ENCODE results near the gene ADO.

ADO gene

DNA sequence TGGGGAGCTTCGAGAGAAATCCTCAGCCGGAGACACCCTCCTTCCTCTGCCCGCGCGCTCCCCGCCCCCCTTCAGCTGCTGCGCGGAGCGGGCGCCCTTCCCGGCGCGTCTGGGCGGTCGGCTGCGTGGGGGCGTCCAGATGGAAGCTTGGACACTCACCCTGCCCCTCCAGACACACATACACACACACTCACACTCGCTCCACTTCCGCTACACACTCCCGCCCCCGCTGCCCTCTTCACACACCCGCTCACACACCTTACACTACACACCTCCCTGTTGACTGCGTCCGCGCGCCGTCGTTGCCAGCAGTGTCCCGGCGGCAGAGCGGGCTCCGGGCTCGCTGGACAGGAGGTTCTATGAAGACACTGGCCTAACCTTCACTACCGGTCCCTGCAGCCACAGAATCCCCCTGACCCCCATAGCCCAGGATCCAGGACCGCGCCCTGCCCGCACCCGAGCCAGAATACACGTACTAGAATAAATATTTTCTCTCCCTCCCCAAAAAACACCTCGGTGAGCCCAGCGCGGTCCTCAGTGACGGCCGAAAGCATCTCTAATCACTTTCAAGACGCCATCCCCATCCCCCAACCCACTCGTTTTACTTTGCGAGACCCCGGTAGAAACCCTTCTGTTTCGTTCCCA is 12.7 kb downstream of the ADO start:
- peak; percentile 44 to 47 for DNase-seq (ENCODE audit: extremely low read depth in 1 of 2, low read depth in 1 of 2)

DNA sequence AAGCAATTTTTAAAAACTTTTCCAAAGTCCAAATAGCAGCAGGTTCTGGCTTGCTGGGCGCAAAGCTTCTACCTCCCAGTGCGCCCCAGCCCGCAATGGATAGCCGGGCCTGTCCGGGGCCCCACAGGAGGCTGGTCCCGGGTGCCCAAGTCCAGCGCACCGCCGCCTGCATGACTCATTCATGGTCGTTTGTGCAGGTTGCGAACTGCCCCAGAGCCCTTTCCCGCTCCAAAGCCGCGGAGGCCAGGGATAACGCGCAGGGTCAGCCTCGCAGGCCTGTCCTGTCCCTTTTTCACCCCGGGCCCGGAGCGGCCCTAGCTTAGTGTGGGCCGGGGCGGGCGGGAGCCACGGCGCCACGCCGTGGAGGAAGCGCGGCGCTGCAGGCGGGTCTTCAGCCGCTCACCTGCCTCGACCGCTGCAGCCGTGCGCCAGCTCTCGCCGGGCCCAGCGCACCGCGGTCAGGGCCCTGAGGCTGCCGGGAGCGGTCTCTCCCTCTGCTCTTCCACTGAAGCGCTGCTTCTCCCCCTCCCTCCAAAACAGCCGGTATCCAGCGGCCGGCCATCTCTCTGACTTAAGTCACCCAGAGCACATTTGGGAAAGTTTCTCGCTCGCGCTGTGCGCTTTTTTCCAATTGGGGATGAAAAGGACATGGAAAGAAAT is 13.4 kb downstream of the ADO start:
- DNase-seq (ENCODE audit: extremely low read depth in 1 of 2, low read depth in 1 of 2) = peak; percentile 47 to 60

DNA sequence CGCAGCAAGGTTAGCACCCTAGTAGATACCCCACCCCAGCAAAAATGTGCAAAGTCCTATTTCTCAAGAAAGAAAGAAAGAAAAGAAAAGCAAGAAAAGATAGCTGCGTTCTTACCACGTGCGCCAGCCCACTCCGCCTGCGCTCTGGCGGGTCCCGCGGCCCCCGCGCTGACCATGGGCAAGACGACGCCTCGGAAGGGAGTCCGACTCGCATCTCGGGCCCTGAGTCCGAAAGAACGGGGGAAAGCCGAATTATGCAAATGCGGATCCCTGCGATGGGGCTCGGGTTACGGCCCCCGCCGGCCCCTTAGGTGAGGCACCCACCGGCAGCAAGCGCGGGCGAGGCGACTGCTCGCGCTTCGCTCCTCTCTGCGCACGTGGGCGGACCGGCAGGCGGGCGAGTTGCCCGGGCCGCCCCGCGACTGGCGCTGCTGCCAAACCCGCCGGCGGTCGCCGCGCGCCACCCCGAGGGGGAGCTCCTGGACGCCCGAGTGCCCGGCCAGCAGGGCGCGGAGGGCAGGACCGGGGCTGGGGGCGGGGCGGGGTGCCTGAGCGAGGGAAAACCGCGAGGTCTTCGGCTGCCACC is 14.0 kb downstream of the ADO start:
- DNase-seq (ENCODE audit: extremely low read depth in 1 of 2, low read depth in 1 of 2) = peak; percentile 46 to 47

DNA sequence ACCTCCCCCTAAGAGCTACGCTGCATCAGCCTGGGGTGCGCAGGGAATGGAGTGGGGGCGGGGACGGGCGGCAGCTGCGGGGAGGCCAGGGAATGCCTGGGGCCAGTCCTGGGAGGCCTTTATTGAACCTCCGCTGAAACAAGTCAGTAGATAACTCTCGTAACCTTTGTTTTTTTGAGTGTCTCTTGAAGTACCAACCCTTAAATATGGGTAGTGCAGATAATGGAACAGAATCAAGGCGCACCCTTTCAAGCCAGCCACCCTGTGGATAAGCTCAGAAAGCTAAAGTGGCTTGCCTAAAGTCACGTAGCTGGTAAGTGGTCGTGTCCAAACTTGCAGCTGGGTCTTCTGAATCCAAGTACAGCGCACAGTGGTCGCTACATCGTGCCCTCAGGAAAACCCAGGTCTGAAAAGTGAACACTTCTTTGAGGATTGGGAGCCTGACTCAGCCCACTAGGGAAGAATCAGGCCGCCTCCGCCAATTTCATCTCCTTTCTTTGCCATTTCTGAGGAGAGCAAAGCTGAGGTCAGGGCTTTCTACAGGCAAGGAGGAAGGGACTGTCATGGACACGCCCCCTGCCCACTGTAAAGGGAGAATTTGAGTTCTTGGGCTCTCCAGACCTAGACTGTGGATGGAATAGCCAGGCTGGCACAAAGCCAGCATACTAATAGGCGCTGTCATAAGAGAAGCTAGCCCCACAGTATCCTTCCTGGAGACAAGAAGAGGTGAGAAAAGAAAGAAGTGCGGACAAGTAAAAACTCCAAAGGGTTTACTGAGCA is 14.8 kb downstream of the ADO start:
- no peak for DNase-seq (ENCODE audit: extremely low read depth in 1 of 2, low read depth in 1 of 2)

DNA sequence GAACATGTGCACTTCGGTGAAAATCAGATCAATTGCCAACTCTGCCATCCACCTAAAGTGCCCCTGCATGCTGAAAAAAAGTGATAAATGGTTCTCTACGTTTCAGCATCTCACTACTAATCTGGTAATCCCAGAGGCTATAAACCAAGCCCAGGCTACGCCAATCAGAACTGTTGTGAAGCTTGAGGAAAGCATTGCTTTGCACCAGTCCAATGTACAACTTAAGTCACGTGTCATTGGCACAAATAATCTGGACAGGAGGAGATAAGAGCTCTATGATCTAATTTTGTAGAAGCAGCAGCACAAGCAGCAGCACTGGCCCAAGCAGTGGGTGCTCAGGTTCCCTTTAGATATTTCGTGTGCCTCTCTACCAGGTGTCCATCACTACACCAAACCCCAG is 16.1 kb downstream of the ADO start:
- DNase-seq (ENCODE audit: extremely low read depth in 1 of 2, low read depth in 1 of 2) = no peak

DNA sequence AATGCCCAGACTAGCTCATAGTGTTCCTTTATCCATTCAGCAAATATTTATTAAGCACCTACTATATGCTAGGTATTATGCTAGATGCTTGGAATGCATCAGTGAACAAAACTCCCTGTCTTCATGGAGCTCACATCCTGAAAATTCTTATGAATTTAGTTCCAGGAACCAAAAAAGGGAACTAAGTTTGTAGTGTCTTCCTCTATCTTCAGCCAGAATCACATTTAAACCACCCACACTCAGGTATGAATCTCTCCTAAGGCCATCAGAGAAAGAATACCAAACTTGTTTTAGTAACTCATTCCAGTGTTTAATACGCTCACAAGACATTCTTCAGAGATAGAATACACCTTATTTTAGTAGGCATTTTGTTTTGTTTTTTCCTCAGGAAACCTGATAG is 21.8 kb downstream of the ADO start:
- no peak for DNase-seq (ENCODE audit: extremely low read depth in 1 of 2, low read depth in 1 of 2)

DNA sequence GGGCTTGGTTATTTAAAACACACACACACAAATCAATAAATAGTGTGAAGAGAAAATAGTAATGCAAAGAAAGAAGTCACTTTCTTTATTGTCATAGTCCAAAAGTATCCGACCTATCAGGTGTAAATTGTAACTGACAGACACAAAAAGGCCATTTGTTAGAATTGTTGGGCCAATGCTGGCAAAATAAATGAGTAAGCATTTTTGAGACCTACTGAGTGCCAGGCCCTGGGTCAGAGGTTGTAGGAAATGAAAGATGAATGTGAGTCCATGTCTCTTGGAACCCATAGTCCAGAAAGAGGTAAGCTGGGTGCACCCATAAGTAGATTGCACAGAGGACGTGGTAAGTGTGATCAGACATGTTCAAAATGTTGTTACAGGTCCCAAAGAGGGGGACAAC is 25.1 kb downstream of the ADO start:
- DNase-seq (ENCODE audit: extremely low read depth in 1 of 2, low read depth in 1 of 2) = no peak

DNA sequence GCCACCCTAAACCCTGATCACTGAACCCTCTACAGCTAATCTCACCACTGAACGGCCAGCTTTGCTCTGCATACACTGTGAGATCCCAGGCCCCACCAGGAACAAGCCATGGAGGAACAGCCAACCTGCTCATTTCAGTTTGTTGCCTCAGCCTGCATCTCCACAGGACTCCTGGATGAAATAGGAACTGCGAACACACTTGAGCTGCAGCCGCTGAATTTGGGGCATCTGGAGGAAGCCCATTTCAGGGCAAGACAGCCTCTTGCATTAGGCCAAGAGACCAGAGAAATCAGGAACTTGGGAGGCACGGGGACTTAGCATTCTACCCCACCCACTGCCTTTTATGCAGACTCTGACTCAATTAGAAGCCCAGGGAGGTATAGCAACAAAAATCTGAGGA is 26.2 kb downstream of the ADO start:
- DNase-seq (ENCODE audit: extremely low read depth in 1 of 2, low read depth in 1 of 2) = no peak

- no peak for DNase-seq (ENCODE audit: extremely low read depth in 1 of 2, low read depth in 1 of 2)
Measured at GRCh38 chr10:62831346-62831745, 26.8 kb downstream of the ADO start.

- DNase-seq (ENCODE audit: extremely low read depth in 1 of 2, low read depth in 1 of 2) = no peak
Measured at GRCh38 chr10:62839590-62839989, 35.1 kb downstream of the ADO start.

DNA sequence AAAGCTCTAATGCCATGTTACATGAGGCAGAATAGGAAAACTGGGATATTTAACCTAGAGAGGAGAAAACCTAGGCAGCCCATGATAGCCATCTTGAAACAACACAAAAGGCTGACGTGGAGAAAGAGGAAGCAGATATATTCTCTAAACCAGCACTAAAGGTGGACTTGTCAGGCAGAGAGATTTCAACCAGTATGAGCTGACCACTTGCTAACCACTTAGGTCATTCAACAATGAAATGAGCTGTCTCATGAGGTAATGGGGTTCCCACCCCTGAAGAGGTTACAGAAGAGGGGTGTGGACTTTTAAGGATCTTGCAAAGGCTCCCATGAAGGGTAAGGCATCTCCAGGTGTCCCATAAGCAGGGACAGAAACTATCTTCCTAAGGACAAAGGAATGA is 38.5 kb downstream of the ADO start:
- DNase-seq (ENCODE audit: extremely low read depth in 1 of 2, low read depth in 1 of 2) = no peak

- DNase-seq (ENCODE audit: extremely low read depth in 1 of 2, low read depth in 1 of 2) = no peak
Measured at GRCh38 chr10:62843600-62843999, 39.1 kb downstream of the ADO start.

GRCh38 chr10:62844280-62845011 is 39.9 kb downstream of the ADO start:
- peak in 1 of 2 donors; percentile 30 for DNase-seq (ENCODE audit: extremely low read depth in 1 of 2, low read depth in 1 of 2)

GRCh38 chr10:62847433-62847832 is 42.9 kb downstream of the ADO start:
- DNase-seq (ENCODE audit: extremely low read depth in 1 of 2, low read depth in 1 of 2) = no peak

DNA sequence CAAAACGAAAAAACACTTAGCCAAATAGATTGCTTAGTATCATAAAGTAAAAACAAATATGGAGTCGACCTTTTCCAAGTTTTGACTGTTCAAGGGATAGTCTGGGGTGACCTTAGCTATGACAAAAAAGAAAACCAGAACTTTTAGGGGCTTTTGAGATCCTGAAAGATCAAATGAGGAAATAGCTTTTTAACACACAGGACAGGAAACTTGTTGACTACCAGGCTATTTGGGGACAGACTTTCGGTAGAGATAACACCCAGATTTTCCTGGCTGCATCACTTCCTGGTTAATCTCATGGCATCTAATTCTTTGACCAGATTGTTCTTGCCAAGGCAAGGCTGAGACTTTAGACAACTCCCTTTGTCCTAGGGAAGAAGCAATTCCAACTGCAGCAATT is 46.1 kb downstream of the ADO start:
- DNase-seq (ENCODE audit: extremely low read depth in 1 of 2, low read depth in 1 of 2) = no peak

DNA sequence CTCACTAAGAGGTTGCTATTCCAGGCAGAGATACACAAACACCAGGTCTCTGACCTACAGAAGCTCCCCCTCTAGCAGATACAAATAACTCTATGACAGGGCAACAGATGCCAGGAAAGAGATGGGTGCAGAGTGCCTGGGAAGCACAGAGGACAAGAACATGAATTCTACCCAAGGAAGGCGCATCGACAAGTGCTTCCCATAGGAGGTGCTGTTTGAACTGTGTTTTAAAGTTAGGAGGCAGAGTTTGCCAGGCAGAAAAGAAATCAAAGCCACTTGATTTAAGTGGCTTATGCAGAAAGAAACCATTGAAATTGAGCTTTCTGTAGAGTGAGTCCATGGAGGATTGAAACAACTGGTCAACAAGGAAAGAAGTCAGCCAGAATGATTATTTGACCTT is 46.9 kb downstream of the ADO start:
- DNase-seq (ENCODE audit: extremely low read depth in 1 of 2, low read depth in 1 of 2) = no peak

- peak; percentile 37 to 72 for DNase-seq (ENCODE audit: extremely low read depth in 1 of 2, low read depth in 1 of 2)
Measured at GRCh38 chr10:62852961-62853702, 48.6 kb downstream of the ADO start.

DNA sequence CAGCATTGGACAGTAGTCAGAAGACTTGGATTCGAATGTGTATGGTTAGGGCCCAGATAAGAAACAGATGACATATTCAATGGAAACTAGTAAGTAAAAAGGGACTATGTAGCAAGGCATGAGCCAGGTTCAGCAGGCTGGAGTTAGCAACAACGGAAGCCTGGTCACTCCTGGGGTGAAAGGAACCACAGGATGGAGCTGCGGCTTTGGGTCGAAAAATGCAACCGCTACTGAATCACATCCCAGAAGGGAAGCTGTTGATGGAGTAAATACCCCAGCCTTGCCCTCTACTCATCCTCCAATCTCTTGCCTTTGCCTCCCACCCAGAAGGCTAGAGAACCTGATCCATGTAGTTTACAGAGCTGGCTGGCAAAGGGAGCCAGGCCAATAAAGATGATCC is 49.2 kb downstream of the ADO start:
- peak; percentile 54 to 74 for DNase-seq (ENCODE audit: extremely low read depth in 1 of 2, low read depth in 1 of 2)

DNA sequence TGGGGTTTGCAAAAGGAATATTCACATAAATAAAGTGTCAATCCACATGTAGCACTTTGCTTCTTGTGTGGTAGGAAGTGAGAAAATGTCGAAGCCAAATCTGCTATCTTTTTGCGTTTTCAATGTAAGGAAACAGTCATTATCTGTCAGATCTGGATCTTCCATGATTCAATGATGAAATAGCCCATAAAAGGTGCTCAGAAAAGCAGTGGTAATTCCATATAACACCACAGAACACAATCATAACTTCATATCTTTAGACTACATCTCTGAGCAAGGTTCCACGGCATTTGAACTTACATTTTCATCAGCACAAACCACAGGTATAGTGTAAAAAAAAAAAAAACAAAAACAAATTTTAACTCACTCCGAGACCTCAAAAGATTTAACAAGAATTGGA is 51.5 kb downstream of the ADO start:
- DNase-seq (ENCODE audit: extremely low read depth in 1 of 2, low read depth in 1 of 2) = no peak
